Endothelial cell (in vitro differentiated cells): ENCODE results near the gene KRT20. TPM values are rescaled to one million over a fixed set of nuclear protein-coding genes. Genes with fewer than 3 reads are reported as not detected.

Experiments
- DNase-seq: peaks from one replicate; pipeline ENCODE4 v3.0.0; 2021; ENCODE audit warnings: low spot score
- H3K27ac Mint-ChIP-seq: one replicate; pipeline ENCODE4 v1.8.0; 2021; ENCODE audit warnings: mixed read lengths, inconsistent platforms; ENCODE audit not compliant: unreplicated experiment
- H3K27me3 Mint-ChIP-seq: one replicate; pipeline ENCODE4 v1.8.0; 2021; ENCODE audit warnings: mild to moderate bottlenecking, moderate library complexity, mixed read lengths, inconsistent platforms; ENCODE audit not compliant: unreplicated experiment
- H3K36me3 Mint-ChIP-seq: one replicate; pipeline ENCODE4 v1.8.0; 2021; ENCODE audit warnings: mild to moderate bottlenecking, low read depth, mixed read lengths, inconsistent platforms; ENCODE audit not compliant: unreplicated experiment
- H3K4me1 Mint-ChIP-seq: one replicate; pipeline ENCODE4 v1.8.0; 2021; ENCODE audit warnings: mild to moderate bottlenecking, mixed read lengths, inconsistent platforms; ENCODE audit not compliant: unreplicated experiment
- H3K4me3 Mint-ChIP-seq: one replicate; pipeline ENCODE4 v1.8.0; 2021; ENCODE audit warnings: mild to moderate bottlenecking, mixed read lengths, inconsistent platforms; ENCODE audit not compliant: unreplicated experiment
- H3K9me3 Mint-ChIP-seq: one replicate; pipeline ENCODE4 v1.8.0; 2021; ENCODE audit warnings: mixed read lengths, inconsistent platforms; ENCODE audit not compliant: unreplicated experiment
- CTCF ChIP-seq: fragments of 200-600 bp; sonication (generic); IDR thresholded peaks from one replicate; pipeline ENCODE4 v1.5.0; 2021; ENCODE audit warnings: antibody characterized with exemption; ENCODE audit not compliant: unreplicated experiment
- total RNA-seq: library from RNA; stranded (reverse); fragmentation: NEBNext Ultra II Directional; extraction: Animal tissue kit (Norgen Biotek cat#: 25700); gene quantifications from one replicate; pipeline ENCODE4 v1.2.1, GENCODE V29; 2021; ENCODE audit not compliant: unreplicated experiment

The KRT20 gene
- total RNA-seq, 1 donor from 2014 or later = not detected

GRCh38 chr17:40848583-40849235 is 36.3 kb downstream of the KRT20 start:
- TF ChIP-seq CTCF = no peak
- H3K36me3 Mint-ChIP-seq = no peaks in the 10 kb centered on the region
- H3K9me3 Mint-ChIP-seq = no peaks in the 10 kb centered on the region
- no peak overlapping the region for H3K27ac Mint-ChIP-seq
- no peak overlapping the region for H3K4me3 Mint-ChIP-seq
- no peaks in the 10 kb centered on the region for H3K27me3 Mint-ChIP-seq
- H3K4me1 Mint-ChIP-seq = no peaks in the 10 kb centered on the region
- DNase-seq = no peak

DNA sequence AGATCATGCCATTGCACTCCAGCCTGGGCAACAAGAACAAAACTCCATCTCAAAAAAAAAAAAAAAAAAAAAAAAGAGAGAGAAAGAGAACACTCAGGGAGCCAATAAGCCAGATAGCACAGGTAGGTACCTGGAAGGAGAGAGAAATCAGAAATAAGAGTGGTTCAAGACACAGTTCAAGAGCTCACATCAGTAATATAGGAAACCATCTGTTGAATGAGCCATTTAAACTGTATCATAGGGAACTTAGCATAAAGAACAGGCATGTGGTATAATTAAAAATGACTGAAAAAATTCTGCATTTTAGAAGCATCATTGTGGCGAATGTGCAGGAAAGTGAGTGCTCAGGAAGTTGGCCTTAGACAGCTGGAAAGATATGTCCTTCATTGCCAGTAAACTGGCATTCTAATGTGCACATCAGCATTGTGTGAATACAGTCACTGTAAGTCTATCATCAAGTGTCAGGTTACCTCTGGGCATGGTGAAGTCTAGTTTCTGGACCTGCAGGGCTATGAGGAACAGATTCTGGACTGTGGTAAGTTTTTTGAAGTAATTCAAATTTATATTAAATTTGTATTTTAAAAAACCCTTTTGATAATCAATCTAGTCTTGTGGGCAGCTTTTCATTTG is 38.4 kb downstream of the KRT20 start:
- Mint-ChIP-seq H3K27ac (no peak overlapping the region), H3K4me3 (no peak overlapping the region), H3K9me3 (no peaks in the 10 kb centered on the region), H3K36me3 (no peaks in the 10 kb centered on the region), H3K4me1 (peaks cover 4% of the 10 kb centered on the region), H3K27me3 (no peaks in the 10 kb centered on the region)
- no peak for TF ChIP-seq CTCF
- DNase-seq = no peak

GRCh38 chr17:40844671-40845107 is 40.4 kb downstream of the KRT20 start:
- no peak overlapping the region for H3K27ac Mint-ChIP-seq
- H3K36me3 Mint-ChIP-seq = no peaks in the 10 kb centered on the region
- H3K27me3 Mint-ChIP-seq = no peaks in the 10 kb centered on the region
- TF ChIP-seq CTCF = no peak
- H3K9me3 Mint-ChIP-seq = no peaks in the 10 kb centered on the region
- no peak for DNase-seq
- peaks cover 5% of the 10 kb centered on the region for H3K4me1 Mint-ChIP-seq
- no peak overlapping the region for H3K4me3 Mint-ChIP-seq

GRCh38 chr17:40843242-40843641 is 41.8 kb downstream of the KRT20 start:
- Mint-ChIP-seq H3K9me3 (no peaks in the 10 kb centered on the region), H3K27me3 (no peaks in the 10 kb centered on the region), H3K4me1 (peaks cover 13% of the 10 kb centered on the region), H3K36me3 (no peaks in the 10 kb centered on the region), H3K27ac (no peak overlapping the region), H3K4me3 (no peak overlapping the region)
- DNase-seq = no peak
- TF ChIP-seq CTCF = no peak

DNA sequence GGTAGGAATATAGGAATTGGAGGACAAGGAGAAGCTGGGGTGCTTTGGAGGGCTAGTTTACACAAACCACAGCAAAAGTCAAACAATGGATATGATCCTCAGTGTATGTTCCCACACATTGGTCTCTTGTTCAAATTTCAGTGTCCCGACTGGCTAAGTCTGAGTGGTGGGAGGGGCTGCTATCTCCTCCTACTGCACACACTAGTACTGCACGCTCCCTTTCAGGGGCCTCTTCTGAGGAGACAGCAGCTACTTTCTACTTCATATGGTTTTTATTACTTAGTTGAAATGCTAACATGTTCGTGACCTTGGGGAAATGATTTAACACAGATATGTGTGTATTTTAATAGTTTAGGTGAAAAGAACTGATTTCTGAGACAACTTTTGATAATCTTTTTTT is 43.8 kb downstream of the KRT20 start:
- no peak for TF ChIP-seq CTCF
- no peaks in the 10 kb centered on the region for H3K36me3 Mint-ChIP-seq
- H3K9me3 Mint-ChIP-seq = no peaks in the 10 kb centered on the region
- no peak overlapping the region for H3K27ac Mint-ChIP-seq
- H3K27me3 Mint-ChIP-seq = no peaks in the 10 kb centered on the region
- H3K4me1 Mint-ChIP-seq = peaks cover 13% of the 10 kb centered on the region
- DNase-seq = no peak
- no peak overlapping the region for H3K4me3 Mint-ChIP-seq
